HCT116 (cell line): ENCODE results near the gene GALNT17. TPM values are rescaled to one million over a fixed set of nuclear protein-coding genes. Genes with fewer than 3 reads are reported as not detected.

Experiments used
- ATAC-seq: fragments of 200-7000 bp; cut with Tn5 transposase; 2 replicates; pipeline ENCODE4 v1.9.1; 2020; ENCODE audit warnings: mild to moderate bottlenecking, moderate library complexity
- BruUV-seq: library from RNA; stranded (reverse); fragments of 400-500 nt; replicated peaks from 2 replicates; lab custom pipeline; 2021; lab: Mats Ljungman, UMichigan
- CTCF ChIA-PET: fragments of 300-600 bp; sonication (Branson Sonifier 250); formaldehyde crosslinking; loops from one replicate; lab custom pipeline; 2021; ENCODE audit warnings: antibody characterized with exemption; lab: Charles Lee
- POLR2A ChIA-PET: fragments of 300-600, 350-600 bp; sonication (Branson Sonifier 250); formaldehyde crosslinking; loops from one replicate; lab custom pipeline; 2021; ENCODE audit warnings: antibody characterized with exemption; lab: Charles Lee
- RAD21 ChIA-PET, 2 experiments: fragments of 300-600 bp; sonication (Branson Sonifier 250); formaldehyde crosslinking; loops; one replicate each; lab custom pipeline; 2023; ENCODE audit warnings: low total read pairs in 2 of 2; ENCODE audit not compliant: uncharacterized antibody in 2 of 2, unreplicated experiment in 2 of 2, low non-redundant PET in 1 of 2; lab: Charles Lee
- DNase-seq: peaks from one replicate; pipeline ENCODE4 v3.0.0-alpha.2; 2010; ENCODE audit warnings: low read depth, low spot score
- H2AFZ ChIP-seq: fragments of 200-600 bp; shearing (Covaris generic), sonication (generic); 2 replicates; pipeline ENCODE4 v1.6.1; 2017; ENCODE audit warnings: low read depth, mixed run types, mixed read lengths, antibody characterized with exemption, low read length; ENCODE audit not compliant: poor library complexity, severe bottlenecking
- H3K27ac ChIP-seq: 2 replicates; pipeline ENCODE4 v1.5.1; 2012; ENCODE audit warnings: low read depth, low read length
- H3K27me3 ChIP-seq: fragments of 200-600 bp; sonication (generic); 2 replicates; pipeline ENCODE4 v1.6.1; 2016; ENCODE audit warnings: mixed run types, low read length, mixed read lengths; ENCODE audit not compliant: insufficient read depth
- H3K36me3 ChIP-seq, 2 experiments: fragments of 200-500 bp in 1 of 2; fragments of 200-600 bp in 1 of 2; sonication (Bioruptor generic) in 1 of 2; sonication (generic) in 1 of 2; 2 replicates each; pipeline versions ENCODE4 v1.5.1 to v1.6.1; 2014 to 2016; ENCODE audit warnings: low read length in 2 of 2, inconsistent platforms in 1 of 2, mixed read lengths in 1 of 2, mixed run types in 1 of 2; ENCODE audit not compliant: insufficient read depth in 2 of 2, control insufficient read depth in 1 of 2
- H3K4me1 ChIP-seq, 2 experiments: fragments of 200-600 bp in 1 of 2; sonication (generic) in 1 of 2; 2 replicates each; pipeline versions ENCODE4 v1.5.1 to v1.6.1; 2012 to 2017; ENCODE audit warnings: low read length in 2 of 2, inconsistent platforms in 1 of 2, mild to moderate bottlenecking in 1 of 2, mixed read lengths in 1 of 2, mixed run types in 1 of 2, moderate library complexity in 1 of 2; ENCODE audit not compliant: insufficient read depth in 2 of 2, control insufficient read depth in 1 of 2
- H3K4me2 ChIP-seq: fragments of 200-600 bp; sonication (generic); 2 replicates; pipeline ENCODE4 v1.6.1; 2017; ENCODE audit warnings: mixed run types, low read length, mixed read lengths
- H3K4me3 ChIP-seq, 2 experiments: fragments of 200-600 bp in 1 of 2; sonication (generic) in 1 of 2; replicated peaks in 1 of 2; 2 replicates each; pipeline ENCODE4 v1.5.1; 2011 to 2016; ENCODE audit warnings: low read length in 2 of 2, control low read depth in 1 of 2, low read depth in 1 of 2, mild to moderate bottlenecking in 1 of 2, mixed read lengths in 1 of 2, mixed run types in 1 of 2
- H3K79me2 ChIP-seq: fragments of 200-600 bp; sonication (generic); 2 replicates; pipeline ENCODE4 v1.6.1; 2017; ENCODE audit warnings: mild to moderate bottlenecking, mixed run types, low read length, moderate library complexity, mixed read lengths; ENCODE audit not compliant: insufficient read depth
- H3K9ac ChIP-seq: fragments of 200-600 bp; sonication (generic); 2 replicates; pipeline ENCODE4 v1.6.1; 2016; ENCODE audit warnings: low read length, mixed read lengths
- H3K9me2 ChIP-seq: fragments of 200-600 bp; sonication (generic), shearing (Covaris generic); 2 replicates; pipeline ENCODE4 v1.6.1; 2017; ENCODE audit warnings: mixed run types, mild to moderate bottlenecking, moderate library complexity; ENCODE audit not compliant: insufficient read depth
- H3K9me3 ChIP-seq, 2 experiments: fragments of 200-500 bp in 1 of 2; fragments of 200-600 bp in 1 of 2; sonication (Bioruptor generic) in 1 of 2; sonication (generic) in 1 of 2; 2 replicates each; pipeline ENCODE4 v1.6.1; 2014 to 2017; ENCODE audit warnings: low read length in 2 of 2, mixed read lengths in 2 of 2, inconsistent platforms in 1 of 2, low read depth in 1 of 2, mild to moderate bottlenecking in 1 of 2, mixed run types in 1 of 2, moderate library complexity in 1 of 2; ENCODE audit not compliant: control insufficient read depth in 1 of 2, insufficient read depth in 1 of 2
- H4K20me1 ChIP-seq: fragments of 200-600 bp; sonication (generic), shearing (Covaris generic); 2 replicates; pipeline ENCODE4 v1.6.1; 2017; ENCODE audit warnings: mixed run types, mild to moderate bottlenecking, moderate library complexity; ENCODE audit not compliant: insufficient read depth
- CEBPB ChIP-seq: IDR thresholded peaks from 2 replicates; pipeline ENCODE4 v1.6.1; 2012; ENCODE audit warnings: low read depth
- ELF1 ChIP-seq: IDR thresholded peaks from 2 replicates; pipeline ENCODE4 v1.6.1; 2012; ENCODE audit warnings: low read depth, borderline replicate concordance
- EZH2phosphoT487 ChIP-seq: fragments of 200-600 bp; IDR thresholded peaks from 2 replicates; pipeline ENCODE4 v1.6.1; 2018; ENCODE audit warnings: antibody characterized with exemption, borderline replicate concordance
- FOSL1 ChIP-seq: IDR thresholded peaks from 2 replicates; pipeline ENCODE4 v1.6.1; 2012; ENCODE audit warnings: low read depth
- JUND ChIP-seq: IDR thresholded peaks from 2 replicates; pipeline ENCODE4 v1.6.1; 2012
- POLR2AphosphoS5 ChIP-seq: IDR thresholded peaks from 2 replicates; pipeline ENCODE4 v1.6.1; 2011; ENCODE audit warnings: mild to moderate bottlenecking, low read depth, low read length, moderate library complexity
- RAD21 ChIP-seq: IDR thresholded peaks from 2 replicates; pipeline ENCODE4 v1.6.1; 2012; ENCODE audit warnings: low read depth, mild to moderate bottlenecking
- SIN3A ChIP-seq: IDR thresholded peaks from 2 replicates; pipeline ENCODE4 v1.6.1; 2012; ENCODE audit warnings: low read depth
- YY1 ChIP-seq: IDR thresholded peaks from 2 replicates; pipeline ENCODE4 v1.6.1; 2011; ENCODE audit warnings: low read length, low read depth, moderate library complexity, mild to moderate bottlenecking; ENCODE audit not compliant: insufficient replicate concordance; ENCODE audit errors: extremely low read depth
- ZFX ChIP-seq: fragments of 450-650 bp; IDR thresholded peaks from 2 replicates; pipeline ENCODE4 v1.6.1; 2017
- ZNF274 ChIP-seq: fragments of 200-500 bp; sonication (Bioruptor generic); IDR thresholded peaks from 2 replicates; pipeline ENCODE4 v1.6.1; 2014; ENCODE audit warnings: mild to moderate bottlenecking, low read depth, low read length, inconsistent platforms
- intact Hi-C: fragments of 100-400 bp; cut with micrococcal nuclease; formaldehyde crosslinking; loops from 2 replicates; pipeline ENCODE4 v1.10.0; 2022
- total RNA-seq: library from RNA; stranded (reverse); gene quantifications from one replicate; pipeline ENCODE4 v1.2.1, GENCODE V29; 2021; ENCODE audit not compliant: unreplicated experiment
- TF ChIP-seq, protein P1 (sequence below), 3 experiments: fragments of 200-600 bp in 1 of 3; sonication (generic) in 1 of 3; IDR thresholded peaks in 2 of 3; conservative IDR thresholded peaks in 1 of 3; 2 replicates each; pipeline ENCODE4 v1.5.1; 2012 to 2017; ENCODE audit warnings: low read depth in 2 of 3, low read length in 2 of 3, antibody characterized with exemption in 1 of 3, borderline replicate concordance in 1 of 3, control low read depth in 1 of 3, mild to moderate bottlenecking in 1 of 3, mixed read lengths in 1 of 3, mixed run types in 1 of 3, moderate library complexity in 1 of 3; ENCODE audit not compliant: insufficient read depth in 1 of 3
- TF ChIP-seq, protein P2 (sequence below): IDR thresholded peaks from 2 replicates; pipeline ENCODE4 v1.6.1; 2011; ENCODE audit warnings: mild to moderate bottlenecking, low read length, moderate library complexity; ENCODE audit not compliant: insufficient replicate concordance; ENCODE audit errors: extremely low read depth

GALNT17 gene
- total RNA-seq, 1 experiment from 2014 or later, result not detected

DNA sequence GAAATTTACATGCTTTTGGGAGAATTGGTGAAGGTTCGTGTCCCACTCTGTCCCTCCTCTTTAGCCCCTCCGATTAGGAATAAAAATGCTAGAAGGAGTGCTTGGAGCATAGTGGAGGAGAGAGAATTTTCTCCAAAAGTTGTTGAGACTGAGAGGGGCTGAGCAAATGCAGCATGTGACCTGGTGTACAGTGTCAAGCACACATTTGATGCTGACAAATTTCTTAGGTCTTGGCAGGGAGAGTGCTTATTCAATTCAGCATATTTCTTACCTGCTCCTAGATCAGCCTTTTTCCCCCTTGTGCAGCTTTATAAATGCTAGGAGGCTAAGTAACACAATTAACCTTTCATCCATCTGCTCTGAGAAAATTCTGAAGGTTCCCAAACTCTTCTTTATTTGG is 189.0 kb downstream of the GALNT17 start:
- Histone ChIP-seq H4K20me1 (no peaks in the 10 kb centered on the region), H3K9me3 (peaks cover 6 to 10% of the 10 kb centered on the region in 2 experiments; a peak in 2 of 4 replicates), H3K79me2 (no peaks in the 10 kb centered on the region), H3K9ac (no peak overlapping the region), H3K27me3 (no peaks in the 10 kb centered on the region), H3K4me2 (no peak overlapping the region), H3K9me2 (no peaks in the 10 kb centered on the region), H3K36me3 (no peaks in the 10 kb centered on the region), H3K27ac (no peak overlapping the region), H3K4me1 (no peaks in the 10 kb centered on the region), H2AFZ (no peak overlapping the region), H3K4me3 (no peak overlapping the region)
- BruUV-seq, result no TSS peak
- no peak for TF ChIP-seq CEBPB
- intact Hi-C loops, result no loop called here
- ATAC-seq, result no peak
- no peak for DNase-seq
- ChIA-PET RAD21 (no interaction called here), POLR2A (no interaction called here), CTCF (no interaction called here)

DNA sequence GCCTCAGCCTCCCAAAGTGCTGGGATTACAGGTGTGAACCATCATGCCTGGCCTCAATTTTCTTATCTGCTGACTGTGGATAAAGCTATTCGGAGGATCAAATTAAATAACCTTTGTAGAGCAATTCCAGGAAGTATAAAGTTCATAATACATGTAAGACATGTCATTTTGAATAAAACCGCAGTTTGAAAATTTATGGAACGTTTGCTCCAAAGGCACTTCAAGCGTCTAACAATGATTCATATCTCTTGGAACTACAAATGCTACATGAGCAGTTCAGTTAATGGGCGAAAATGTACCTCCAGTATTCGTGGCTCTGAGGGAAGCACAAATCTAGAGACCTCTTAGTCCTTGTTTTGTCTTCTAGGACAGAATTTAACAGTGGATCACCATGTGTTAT is 190.3 kb downstream of the GALNT17 start:
- ATAC-seq (no peak), DNase-seq (no peak)
- no TSS peak for BruUV-seq
- Histone ChIP-seq H3K27ac (no peak overlapping the region), H3K79me2 (no peaks in the 10 kb centered on the region), H2AFZ (no peak overlapping the region), H3K4me2 (no peak overlapping the region), H3K9me2 (no peaks in the 10 kb centered on the region), H3K27me3 (no peaks in the 10 kb centered on the region), H4K20me1 (no peaks in the 10 kb centered on the region), H3K9me3 (peaks cover 6 to 7% of the 10 kb centered on the region in 2 experiments; a peak in 2 of 4 replicates), H3K4me1 (no peaks in the 10 kb centered on the region), H3K36me3 (no peaks in the 10 kb centered on the region), H3K4me3 (no peak overlapping the region), H3K9ac (no peak overlapping the region)
- ChIA-PET CTCF (no interaction called here), POLR2A (no interaction called here), RAD21 (no interaction called here)
- TF ChIP-seq JUND, result no peak
- no peak for TF ChIP-seq ZFX
- TF ChIP-seq SIN3A, result no peak
- no peak for TF ChIP-seq YY1
- no peak for TF ChIP-seq ELF1
- TF ChIP-seq, protein P1, sequence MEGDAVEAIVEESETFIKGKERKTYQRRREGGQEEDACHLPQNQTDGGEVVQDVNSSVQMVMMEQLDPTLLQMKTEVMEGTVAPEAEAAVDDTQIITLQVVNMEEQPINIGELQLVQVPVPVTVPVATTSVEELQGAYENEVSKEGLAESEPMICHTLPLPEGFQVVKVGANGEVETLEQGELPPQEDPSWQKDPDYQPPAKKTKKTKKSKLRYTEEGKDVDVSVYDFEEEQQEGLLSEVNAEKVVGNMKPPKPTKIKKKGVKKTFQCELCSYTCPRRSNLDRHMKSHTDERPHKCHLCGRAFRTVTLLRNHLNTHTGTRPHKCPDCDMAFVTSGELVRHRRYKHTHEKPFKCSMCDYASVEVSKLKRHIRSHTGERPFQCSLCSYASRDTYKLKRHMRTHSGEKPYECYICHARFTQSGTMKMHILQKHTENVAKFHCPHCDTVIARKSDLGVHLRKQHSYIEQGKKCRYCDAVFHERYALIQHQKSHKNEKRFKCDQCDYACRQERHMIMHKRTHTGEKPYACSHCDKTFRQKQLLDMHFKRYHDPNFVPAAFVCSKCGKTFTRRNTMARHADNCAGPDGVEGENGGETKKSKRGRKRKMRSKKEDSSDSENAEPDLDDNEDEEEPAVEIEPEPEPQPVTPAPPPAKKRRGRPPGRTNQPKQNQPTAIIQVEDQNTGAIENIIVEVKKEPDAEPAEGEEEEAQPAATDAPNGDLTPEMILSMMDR (IDR thresholded peaks at IDR 0.05 in 2 of 3, conservative IDR thresholded peaks at IDR 0.05 in 1 of 3; ENCODE audit: borderline replicate concordance in 1 of 3, insufficient read depth in 1 of 3, low read depth in 2 of 3, low read length in 2 of 3), result no peak
- TF ChIP-seq, protein P2, sequence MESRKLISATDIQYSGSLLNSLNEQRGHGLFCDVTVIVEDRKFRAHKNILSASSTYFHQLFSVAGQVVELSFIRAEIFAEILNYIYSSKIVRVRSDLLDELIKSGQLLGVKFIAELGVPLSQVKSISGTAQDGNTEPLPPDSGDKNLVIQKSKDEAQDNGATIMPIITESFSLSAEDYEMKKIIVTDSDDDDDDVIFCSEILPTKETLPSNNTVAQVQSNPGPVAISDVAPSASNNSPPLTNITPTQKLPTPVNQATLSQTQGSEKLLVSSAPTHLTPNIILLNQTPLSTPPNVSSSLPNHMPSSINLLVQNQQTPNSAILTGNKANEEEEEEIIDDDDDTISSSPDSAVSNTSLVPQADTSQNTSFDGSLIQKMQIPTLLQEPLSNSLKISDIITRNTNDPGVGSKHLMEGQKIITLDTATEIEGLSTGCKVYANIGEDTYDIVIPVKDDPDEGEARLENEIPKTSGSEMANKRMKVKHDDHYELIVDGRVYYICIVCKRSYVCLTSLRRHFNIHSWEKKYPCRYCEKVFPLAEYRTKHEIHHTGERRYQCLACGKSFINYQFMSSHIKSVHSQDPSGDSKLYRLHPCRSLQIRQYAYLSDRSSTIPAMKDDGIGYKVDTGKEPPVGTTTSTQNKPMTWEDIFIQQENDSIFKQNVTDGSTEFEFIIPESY, result no peak
- TF ChIP-seq ZNF274, result no peak
- no peak for TF ChIP-seq EZH2phosphoT487
- no peak for TF ChIP-seq POLR2AphosphoS5
- no peak for TF ChIP-seq RAD21
- no peak for TF ChIP-seq FOSL1
- intact Hi-C loops, result no loop called here
